ENCODE measurements around the gene CNNM4.

DNA sequence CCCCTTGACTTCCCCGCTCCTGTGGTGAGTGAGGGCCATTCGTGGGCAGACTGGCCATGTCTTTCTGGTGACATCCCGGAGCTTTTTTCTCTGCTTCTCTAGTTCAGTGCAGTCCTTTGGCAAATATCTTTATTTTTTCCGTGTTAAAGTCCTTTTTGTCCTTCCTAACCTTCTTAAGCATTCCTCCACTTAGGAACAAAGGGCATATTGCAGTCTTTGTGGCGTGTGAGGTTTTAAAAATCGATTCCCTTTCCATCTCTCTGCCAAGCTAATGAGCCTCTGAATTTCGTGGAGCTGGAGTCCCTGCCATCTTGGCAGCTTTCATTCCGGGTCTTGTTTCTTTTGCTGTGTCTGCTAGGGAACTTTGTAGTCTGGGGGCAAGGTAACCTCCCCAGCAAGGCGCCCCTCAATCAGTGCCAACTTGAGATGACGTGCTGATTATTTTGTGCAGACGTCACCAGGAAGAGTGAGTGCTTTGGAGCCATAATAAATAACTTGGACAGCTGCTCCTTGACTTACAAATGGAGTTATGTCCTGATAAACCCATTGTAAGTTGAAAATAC, 60.5 kb downstream of the CNNM4 start:
- TF ChIP-seq CTCF (IDR thresholded peaks at IDR 0.05) (no peak), EZH2phosphoT487 (IDR thresholded peaks at IDR 0.05) (no peak)
